Left ventricle myocardium superior (tissue), 1 donor: ENCODE data around the gene SLC1A4. TPM values are rescaled to one million over a fixed set of nuclear protein-coding genes. Genes with fewer than 3 reads are reported as not detected.
"Not testable (repeated sequence)": the region's sequence is repeated elsewhere in the genome, so short reads cannot be mapped to it uniquely, and the experiment has no call there.

ENCODE experiments used
- ATAC-seq: fragments of 200-7000 bp; cut with Tn5 transposase; one replicate; pipeline ENCODE4 v1.9.1; 2020; ENCODE audit warnings: mild to moderate bottlenecking, moderate library complexity
- DNase-seq: peaks from one replicate; pipeline ENCODE4 v3.0.0-alpha.2; 2020
- intact Hi-C: fragments of 100-400 bp; cut with micrococcal nuclease; formaldehyde crosslinking; loops from one replicate; pipeline ENCODE4 v1.11.0; 2022
- total RNA-seq: library from RNA; stranded (reverse); fragmentation: NEBNext Ultra II Directional; extraction: Animal tissue kit (Norgen Biotek cat#: 25700); gene quantifications from one replicate; pipeline ENCODE4 v1.2.1, GENCODE V29; 2021
- donor health status: DM: no; HTN: yes; CAD: no; lungs with severe emphysema.

SLC1A4 gene
- total RNA-seq, 1 donor from 2014 or later: 6.2 TPM

DNA sequence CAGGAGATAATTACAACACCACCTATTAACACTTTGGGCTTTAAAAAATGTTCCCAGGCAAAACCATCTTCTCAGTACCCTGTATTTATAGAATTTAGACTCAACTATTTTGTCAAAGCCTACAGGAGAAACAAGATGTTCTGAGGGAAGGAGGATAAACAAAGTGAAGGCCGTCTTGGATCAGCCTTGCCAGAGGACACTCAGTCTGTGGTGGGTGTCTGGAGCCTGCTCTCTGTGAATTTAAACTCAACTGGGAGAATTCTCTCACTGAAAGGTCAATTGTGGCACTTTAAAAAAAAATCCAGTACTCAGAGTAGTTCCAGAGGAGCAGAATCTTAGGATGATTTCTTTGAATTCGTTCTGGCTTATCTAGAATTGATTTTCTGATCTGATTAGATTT lies 28.4 kb upstream of the SLC1A4 start:
- intact Hi-C loops: no loop called here
- DNase-seq (no peak), ATAC-seq (no peak)

DNA sequence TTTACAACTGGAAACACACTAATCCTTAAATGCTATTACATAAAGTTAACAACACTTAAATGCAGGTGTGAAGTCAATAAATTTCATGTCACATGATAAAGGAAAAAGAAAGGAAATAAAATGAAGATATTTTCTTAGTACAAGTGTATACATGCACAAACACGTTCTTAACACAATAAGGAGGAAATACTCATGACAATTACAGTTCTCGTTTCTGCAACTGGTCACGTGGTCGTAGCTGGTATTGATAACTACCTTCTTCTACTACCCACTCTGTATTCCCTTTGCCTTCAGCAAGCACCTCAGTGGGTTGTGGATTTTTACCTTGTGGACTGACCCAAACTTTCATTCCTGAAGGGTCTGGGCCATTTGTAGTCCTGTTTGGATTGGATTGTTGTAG lies 26.1 kb upstream of the SLC1A4 start:
- not testable (repeated sequence) for ATAC-seq

DNA sequence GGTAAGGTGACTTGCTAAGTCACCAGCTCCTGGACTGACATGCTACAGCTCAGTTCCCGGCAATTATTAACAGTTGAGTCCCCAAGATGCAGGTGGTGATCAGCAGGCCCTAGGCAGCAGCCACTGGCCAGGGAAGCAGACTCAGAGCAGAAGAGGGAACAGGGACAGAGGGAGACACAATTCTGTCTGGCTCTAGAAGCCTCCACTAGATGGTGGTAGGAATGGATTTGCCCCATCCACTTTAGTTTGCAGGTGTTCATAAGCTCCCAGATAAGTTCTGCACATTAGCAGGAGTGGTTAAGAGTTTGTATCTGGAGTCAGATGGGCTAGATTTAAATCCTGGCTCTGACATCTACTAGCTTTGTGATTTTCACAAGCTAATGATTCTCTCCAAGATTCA lies 25.5 kb upstream of the SLC1A4 start:
- no peak for DNase-seq
- ATAC-seq: peak; percentile 33
- intact Hi-C loops: no loop called here

More for the DNA sequence above, 26.1 kb upstream of the SLC1A4 start:
- DNase-seq, intact Hi-C loops: not testable (repeated sequence)

DNA sequence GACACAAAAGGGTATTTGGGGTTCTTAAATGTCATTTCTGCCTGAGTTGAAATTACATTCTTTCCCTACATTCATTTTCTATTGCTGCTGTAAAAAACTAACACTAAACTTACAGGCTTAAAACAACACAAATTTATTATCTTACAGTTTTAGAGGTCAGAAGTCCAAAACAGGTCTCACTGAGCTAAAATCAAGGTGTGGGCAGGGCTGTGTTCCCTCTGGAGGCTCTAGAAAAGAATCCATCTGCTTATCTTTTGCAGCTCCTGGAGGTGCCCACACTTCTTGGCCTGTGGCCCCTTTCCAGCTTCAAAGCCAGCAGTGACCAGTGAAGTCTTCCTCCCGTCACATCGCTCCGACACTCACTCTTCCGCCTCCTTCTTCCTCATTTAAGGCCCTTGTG lies 23.2 kb upstream of the SLC1A4 start:
- no peak for DNase-seq
- no peak for ATAC-seq
- intact Hi-C loops: no loop called here

DNA sequence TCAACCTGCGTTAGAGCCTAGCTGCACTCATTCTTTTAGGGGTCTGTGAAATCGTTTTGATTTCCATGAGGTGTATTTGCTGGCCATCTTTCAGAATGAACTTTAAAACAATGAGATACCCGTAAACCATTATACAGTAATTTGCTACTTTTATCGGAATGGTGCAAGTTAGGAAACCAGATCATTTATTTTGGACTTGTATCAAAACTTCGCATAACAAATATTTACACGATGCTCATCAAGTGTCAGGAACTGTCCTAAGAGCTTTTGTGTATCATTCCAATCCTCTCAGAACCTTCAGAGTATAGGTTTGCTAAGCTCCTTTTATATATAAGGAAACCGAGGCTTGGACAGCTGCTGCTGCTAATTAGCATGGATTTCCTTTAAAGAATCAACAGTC lies 22.4 kb upstream of the SLC1A4 start:
- DNase-seq (no peak), ATAC-seq (no peak)
- intact Hi-C loops: no loop called here

DNA sequence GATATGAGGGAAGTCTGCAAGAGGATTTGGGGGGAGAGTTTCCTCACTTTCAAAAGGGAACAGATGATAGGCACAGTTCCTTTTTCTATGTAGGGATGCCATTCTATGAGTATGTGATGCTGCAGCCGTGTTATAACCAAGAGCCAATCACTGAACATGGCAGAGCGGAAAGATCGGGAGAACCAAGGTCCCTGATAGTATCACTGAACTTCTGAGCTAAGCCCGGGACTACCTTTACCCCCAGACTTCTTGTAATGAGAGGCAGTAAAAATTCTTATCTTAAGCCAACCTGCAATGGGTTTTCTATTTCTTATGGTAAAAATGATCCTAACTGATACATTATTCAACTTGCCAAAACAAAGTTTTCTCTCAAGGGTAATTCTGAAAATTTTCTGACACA lies 21.6 kb upstream of the SLC1A4 start:
- DNase-seq (no peak), ATAC-seq (no peak)
- intact Hi-C loops: no loop called here

DNA sequence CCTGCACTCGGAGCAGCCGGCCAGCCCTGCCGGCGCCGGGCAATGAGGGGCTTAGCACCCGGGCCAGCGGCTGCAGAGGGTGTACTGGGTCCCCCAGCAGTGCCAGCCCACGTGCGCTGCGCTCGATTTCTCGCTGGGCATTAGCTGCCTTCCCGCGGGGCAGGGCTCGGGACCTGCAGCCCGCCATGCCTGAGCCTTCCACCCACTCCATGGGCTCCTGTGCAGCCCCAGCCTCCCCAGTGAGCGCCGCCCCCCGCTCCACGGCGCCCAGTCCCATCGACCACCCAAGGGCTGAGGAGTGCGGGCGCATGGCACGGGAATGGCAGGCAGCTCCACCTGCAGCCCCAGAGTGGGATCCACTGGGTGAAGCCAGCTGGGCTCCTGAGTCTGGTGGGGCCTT lies 20.1 kb upstream of the SLC1A4 start:
- ATAC-seq, intact Hi-C loops: not testable (repeated sequence)

DNA sequence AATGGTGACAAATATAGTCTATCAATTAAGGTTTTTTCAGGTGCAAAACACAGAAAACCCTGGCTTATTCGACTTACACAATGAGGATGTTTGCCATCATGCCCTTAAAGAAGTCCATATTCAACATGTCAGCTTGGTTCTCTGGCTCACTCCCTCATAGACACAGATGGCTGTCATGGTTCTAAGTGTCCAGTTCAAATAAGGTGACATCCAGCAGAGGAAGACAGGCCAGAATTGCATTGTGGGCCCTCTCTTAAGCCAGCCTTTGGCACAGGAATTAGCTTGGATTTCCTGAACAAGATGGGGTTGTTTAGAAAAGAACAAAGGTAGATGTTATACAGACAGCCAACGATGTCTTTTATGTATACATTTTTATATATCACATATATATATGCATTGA lies 18.7 kb upstream of the SLC1A4 start:
- ATAC-seq (peak; percentile 61), DNase-seq (no peak)
- intact Hi-C loops: no loop called here

More for the DNA sequence above, 20.1 kb upstream of the SLC1A4 start:
- not testable (repeated sequence) for DNase-seq

DNA sequence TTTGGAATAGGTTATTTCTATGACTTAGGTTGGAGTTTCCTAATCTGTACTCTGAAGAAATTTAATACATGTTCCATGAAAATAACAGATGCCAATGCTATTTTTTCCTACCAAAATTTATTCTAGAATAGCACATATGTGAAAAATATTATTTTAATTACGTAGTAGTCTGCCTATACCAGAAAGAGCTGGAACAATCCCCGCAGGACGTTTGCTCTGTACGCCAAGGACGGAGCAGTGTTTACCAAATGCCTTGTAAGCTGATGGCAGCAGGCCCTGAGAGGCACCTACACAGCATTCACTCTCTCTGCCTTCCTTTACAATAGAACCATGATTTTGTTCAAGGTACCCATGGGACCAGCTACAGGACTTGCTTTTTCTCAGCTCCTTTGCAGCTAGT lies 16.8 kb upstream of the SLC1A4 start:
- intact Hi-C loops: no loop called here
- DNase-seq: no peak
- no peak for ATAC-seq

DNA sequence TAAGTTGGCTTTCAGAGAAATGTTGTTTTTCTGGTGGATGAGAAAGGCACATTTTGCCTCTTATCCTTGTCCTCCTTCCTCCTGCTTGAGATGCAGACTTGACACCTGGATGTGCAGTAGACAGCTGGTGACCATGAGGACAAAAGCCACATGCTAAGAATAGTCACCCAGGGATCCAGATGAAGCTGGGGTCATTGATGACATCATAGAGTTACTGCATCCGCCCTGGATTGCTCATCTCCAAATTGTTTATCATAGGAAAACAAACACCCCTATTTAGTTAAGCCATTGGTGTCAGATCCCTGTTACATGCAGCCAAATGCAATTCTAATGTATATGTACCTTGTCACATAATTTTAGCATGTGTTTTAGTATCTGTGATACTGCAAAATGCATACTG lies 16.3 kb upstream of the SLC1A4 start:
- DNase-seq (no peak), ATAC-seq (no peak)
- intact Hi-C loops: no loop called here

DNA sequence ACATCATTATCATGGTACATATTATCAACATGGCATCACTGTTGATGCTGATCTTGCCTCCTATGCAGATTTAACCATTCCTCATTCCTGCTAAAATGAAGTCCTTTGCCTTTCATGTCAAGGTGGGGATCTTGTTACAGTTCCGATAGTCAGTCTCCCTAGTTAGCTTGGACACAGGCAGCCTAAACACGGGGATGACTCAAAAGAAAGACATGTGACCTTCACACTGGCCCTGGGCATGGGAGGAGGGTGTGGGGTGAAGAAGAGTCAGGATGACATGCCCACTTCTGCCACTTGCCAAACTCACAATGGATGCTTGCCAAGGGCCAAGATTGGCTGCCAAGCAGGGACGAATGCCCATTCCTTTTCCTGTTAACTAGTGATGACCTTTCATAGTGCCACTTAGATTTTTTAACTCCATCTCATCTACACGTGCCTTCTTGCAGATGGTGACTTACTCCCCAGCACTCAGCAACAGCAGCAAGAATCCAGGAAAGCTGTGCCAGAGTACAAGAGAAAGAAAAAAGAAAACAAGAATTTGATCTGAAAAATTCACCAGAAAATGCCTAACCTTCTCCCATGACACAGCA lies 13.9 kb upstream of the SLC1A4 start:
- intact Hi-C loops: no loop called here
- peak; percentile 97 for ATAC-seq
- DNase-seq: peak; percentile 80

DNA sequence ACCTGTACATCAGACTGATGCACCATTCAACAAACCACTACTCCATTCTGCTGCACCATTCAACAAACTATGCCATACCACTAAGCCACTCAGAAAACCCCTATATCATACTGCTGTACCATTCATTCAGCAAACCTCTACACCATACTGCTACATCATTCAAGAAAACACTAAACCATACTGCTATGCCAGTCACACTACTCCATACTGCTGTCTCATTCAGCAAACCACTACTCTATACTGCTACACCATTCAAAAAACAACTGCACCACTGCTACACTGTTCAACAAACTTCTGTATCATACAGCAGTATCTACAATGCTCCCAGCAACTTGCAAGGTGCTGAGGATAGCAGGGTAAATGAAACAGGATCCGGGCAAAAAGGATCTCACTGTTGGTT lies 12.9 kb upstream of the SLC1A4 start:
- no peak for ATAC-seq
- no peak for DNase-seq

DNA sequence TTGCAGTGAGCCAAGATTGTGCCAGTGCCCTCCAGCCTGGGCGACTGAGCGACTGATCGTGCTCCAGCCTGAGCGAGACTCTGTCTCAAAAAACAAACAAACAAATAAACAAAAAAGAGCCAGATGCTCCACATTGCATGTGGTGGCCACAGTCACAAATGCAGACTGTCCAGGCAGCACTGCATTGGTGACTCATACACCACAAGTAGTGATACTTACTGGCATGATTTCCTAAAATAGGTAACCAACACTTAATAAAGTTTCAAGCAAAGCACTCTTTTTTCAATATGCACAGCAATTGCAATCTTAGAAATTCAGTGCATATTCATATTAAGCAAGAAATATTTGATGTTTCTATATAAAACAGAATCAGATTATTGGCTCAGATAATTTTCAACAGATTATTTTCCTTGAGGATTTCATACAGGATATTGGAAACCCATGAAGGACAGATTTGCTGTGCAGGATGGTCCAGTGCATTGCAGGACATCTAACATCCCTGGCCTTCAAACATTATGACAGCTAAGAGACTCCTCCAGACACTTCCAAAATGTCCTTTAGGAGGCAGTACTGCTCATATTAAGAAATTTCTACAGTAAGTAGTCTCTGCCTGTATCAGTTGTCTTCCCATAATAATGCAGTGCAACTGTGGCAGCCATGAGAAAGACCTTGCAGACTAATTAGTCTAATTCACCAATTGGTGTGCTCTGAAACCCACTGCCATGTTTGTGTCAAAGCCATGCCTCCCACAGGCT lies 10.5 kb upstream of the SLC1A4 start:
- ATAC-seq: peak; percentile 19
- no peak for DNase-seq
- intact Hi-C loops: no loop called here

More for the DNA sequence above, 12.9 kb upstream of the SLC1A4 start:
- intact Hi-C loops: no loop called here

DNA sequence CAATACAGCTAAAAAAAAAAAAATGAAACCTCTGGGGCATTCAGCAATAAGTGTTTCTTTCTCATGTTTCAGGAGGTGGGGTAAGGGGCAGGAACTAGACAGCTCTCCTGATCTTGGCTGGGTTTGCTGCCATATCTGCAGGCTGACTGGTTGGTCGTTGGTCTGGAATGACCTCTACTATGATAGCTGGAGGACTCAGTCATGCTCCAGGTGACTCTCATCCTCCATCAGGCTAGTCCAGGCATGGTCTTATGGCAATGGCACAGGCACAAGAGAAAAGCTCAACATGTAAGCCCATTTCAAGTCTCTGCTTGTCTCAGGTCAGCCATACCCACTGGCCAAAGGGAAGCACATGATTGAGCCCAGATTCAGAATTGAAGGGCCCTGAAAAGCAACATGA lies 9.5 kb upstream of the SLC1A4 start:
- no peak for ATAC-seq
- intact Hi-C loops: no loop called here
- DNase-seq: no peak

DNA sequence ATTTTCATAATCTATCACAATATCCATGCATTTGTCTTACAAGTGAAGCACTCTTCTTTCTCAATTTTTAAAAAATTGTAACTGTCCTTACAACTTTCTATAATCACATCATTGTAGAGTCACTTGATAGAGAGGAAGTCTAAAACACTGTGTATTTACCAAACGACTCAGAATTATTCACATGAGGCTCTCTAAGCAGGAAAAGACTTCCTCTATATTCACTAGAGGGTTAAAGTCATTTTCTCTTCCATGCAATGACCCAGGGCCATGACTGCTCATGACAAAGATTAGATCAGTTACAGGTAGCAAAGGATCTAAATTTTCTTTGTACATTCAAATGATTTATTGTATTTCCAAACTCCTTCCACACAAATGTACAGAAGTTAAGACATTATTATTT lies 9.0 kb upstream of the SLC1A4 start:
- no peak for ATAC-seq
- intact Hi-C loops: no loop called here
- no peak for DNase-seq

DNA sequence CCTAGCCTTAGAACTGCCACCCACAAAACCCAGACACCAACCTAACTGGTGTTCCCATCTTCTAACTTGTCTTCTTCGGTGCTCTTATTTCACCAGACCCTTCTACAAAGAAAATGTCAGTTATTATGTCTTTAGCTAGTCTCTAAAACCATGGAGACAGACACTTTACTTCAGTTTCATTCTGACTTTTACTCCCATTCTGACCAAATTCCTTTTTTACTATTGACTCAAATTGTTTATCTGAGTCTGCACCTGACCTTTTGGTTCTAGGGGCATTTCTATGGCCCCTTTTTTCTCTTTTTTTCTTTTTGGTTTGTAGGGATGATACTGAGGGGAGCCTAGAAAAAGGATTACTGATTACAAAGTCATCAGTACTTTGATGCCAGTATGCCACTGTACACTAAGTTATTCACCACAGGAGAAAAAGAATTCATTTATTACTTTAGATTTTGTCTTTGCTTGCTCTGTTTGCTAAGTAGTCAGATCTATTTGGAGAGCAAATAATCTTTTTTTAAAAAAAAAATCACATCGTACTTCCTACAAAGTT lies 6.8 kb upstream of the SLC1A4 start:
- ATAC-seq: no peak
- DNase-seq: no peak
- intact Hi-C loops: no loop called here

DNA sequence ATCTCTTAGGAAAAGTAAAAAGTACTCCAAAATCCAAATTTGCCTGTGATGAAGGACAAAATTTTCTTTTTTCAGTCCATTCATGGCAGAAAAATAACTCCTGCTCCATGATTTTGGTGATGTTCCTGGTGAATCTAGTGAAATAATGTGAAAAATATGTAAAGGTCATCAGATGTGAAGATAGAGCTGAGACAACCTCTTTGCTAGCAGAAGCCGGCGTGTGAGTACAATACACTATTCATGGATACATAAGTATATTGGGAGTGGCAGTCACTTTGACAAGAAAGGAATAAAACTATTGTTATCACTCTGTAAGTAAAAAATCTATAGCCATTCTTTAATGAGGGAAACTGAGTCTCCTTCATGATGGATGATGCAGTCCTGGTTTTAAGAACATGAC lies 6.3 kb upstream of the SLC1A4 start:
- ATAC-seq (no peak), DNase-seq (no peak)
- intact Hi-C loops: no loop called here

DNA sequence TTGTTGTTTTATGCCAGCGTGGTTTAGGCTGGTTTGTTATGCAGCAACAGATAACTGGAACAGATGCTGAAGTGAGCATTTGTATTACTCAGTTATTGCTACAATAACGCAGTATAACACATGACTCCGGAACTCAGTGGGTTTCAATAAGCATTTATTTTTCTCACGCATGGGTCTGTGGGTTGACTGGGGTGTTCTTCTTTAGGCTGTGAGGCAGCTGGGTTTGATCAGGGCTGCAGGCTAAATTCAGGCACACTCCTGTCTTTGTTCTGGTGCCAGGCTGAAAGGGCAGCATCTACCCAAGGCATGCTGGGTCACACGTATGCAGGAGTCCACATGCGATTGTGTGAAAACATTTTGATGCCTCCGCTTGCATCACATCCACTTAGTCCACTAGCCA lies 3.8 kb upstream of the SLC1A4 start:
- ATAC-seq (peak; percentile 4), DNase-seq (peak; percentile 33)
- intact Hi-C loops: no loop called here

DNA sequence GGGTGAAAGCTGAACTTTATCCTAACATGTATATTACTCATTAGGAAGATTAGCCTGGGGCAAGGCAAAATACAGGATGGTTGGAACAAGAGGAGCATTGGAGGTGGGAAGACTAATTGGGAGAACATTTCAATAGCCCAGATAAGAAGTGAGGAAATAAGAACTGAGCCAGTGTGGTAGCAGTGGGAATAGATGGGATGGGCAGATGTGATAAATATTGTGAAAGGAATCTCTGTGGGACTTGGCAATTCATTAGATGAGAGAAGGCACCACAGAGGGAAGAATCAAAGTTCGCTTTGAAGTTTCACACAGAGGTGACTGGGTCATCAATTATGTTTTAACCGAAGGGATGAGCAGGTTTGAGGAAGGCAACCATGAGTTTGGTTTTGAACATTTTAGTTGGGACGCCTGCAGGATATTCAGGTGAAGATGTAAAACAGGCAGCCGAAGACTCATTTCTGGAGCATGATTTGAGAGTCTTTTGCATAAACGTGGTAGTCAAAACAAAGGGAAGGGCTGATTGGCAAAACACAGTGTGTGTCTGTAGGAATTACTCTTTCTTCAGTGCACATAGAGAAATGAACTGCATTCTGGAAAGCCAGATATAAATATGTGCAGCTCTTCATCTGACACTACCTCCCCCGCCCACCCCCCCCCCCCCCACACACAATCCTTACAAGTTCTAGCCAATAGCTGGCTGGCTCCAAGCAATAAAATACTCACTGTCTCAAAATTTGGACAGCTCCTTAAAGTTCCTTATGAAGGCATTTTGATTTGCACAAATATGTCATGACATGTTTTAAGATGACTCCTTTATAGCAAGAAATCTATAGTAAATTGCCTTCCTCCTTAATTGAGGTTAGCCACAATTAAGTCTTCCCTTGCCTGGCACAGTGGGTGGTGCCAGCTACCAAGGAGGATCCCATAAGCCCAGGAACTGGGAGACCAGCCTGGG lies 1.9 kb upstream of the SLC1A4 start:
- no peak for ATAC-seq
- intact Hi-C loops: no loop called here

DNA sequence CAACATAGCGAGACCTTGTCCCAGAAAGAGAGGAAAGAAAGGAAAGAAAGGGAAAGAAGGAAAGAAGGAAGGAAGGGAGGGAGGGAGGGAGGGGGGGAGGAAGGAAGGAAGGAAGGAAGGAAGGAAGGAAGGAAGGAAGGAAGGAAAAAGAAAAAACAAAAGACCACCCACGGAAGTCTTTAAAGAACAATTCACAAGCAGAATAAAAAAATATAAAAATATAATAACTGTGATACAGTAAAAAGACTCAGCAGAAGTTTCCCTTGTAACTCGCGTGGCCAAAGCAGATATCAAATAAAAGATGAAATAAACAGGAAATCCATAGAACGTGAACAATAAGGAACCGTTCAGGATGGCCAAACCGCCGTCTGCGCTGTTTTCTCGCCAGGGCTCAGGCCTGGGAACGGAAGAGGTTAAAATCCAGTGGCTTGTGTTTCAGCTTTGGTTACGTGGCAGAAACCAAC lies 1.2 kb upstream of the SLC1A4 start:
- intact Hi-C loops: no loop called here
- ATAC-seq (no peak), DNase-seq (no peak)

More for the DNA sequence above, 1.9 kb upstream of the SLC1A4 start:
- DNase-seq: no peak
